HL-60 (cell line): ENCODE results near the gene ITGA6.
"Not testable (repeated sequence)": the region's sequence is repeated elsewhere in the genome, so short reads cannot be mapped to it uniquely, and the experiment has no call there.

Experiments
- DNase-seq, 2 experiments: peaks; one replicate each; pipeline ENCODE4 v3.0.0-alpha.2; 2010 to 2020; ENCODE audit warnings: low read depth in 1 of 2, low spot score in 1 of 2
- H3K27ac ChIP-seq: fragments of 250-450 bp; sonication (Bioruptor Pico); replicated peaks from 2 replicates; pipeline ENCODE4 v1.5.1; 2020; ENCODE audit warnings: mild to moderate bottlenecking, moderate library complexity
- H3K27me3 ChIP-seq: fragments of 250-450 bp; sonication (Bioruptor Pico); 2 replicates; pipeline ENCODE4 v1.5.1; 2021; ENCODE audit warnings: mild to moderate bottlenecking, moderate library complexity; ENCODE audit not compliant: insufficient read depth, poor library complexity, severe bottlenecking
- H3K4me3 ChIP-seq: replicated peaks from 2 replicates; pipeline ENCODE4 v1.5.1; 2011; ENCODE audit warnings: mild to moderate bottlenecking, control low read depth, low read length; ENCODE audit not compliant: insufficient read depth
- CTCF ChIP-seq: IDR thresholded peaks from one replicate; pipeline ENCODE4 v1.5.1; 2011; ENCODE audit warnings: low read length, control low read depth, inconsistent platforms; ENCODE audit not compliant: insufficient read depth
- GABPA ChIP-seq: IDR thresholded peaks from 2 replicates; pipeline ENCODE4 v1.6.1; 2012; ENCODE audit warnings: low read depth
- POLR2AphosphoS5 ChIP-seq: IDR thresholded peaks from 2 replicates; pipeline ENCODE4 v1.6.1; 2012; ENCODE audit warnings: low read depth
- REST ChIP-seq: IDR thresholded peaks from 2 replicates; pipeline ENCODE4 v1.6.1; 2012; ENCODE audit warnings: low read depth; ENCODE audit not compliant: insufficient replicate concordance
- SPI1 ChIP-seq: IDR thresholded peaks from 2 replicates; pipeline ENCODE4 v1.6.1; 2012; ENCODE audit warnings: low read depth, mild to moderate bottlenecking, borderline replicate concordance

ITGA6 gene

GRCh38 chr2:172549131-172549530, 121.7 kb downstream of the ITGA6 start:
- Histone ChIP-seq H3K27me3 (no peaks in the 10 kb centered on the region), H3K4me3 (no peak overlapping the region), H3K27ac (no peak overlapping the region)
- TF ChIP-seq CTCF (no peak), GABPA (no peak), POLR2AphosphoS5 (no peak), REST (no peak), SPI1 (no peak)
- DNase-seq = no peak

GRCh38 chr2:172549802-172550201, 122.4 kb downstream of the ITGA6 start:
- H3K4me3 ChIP-seq, H3K27me3 ChIP-seq, H3K27ac ChIP-seq, DNase-seq: not testable (repeated sequence)

GRCh38 chr2:172550419-172550818, 123.0 kb downstream of the ITGA6 start:
- H3K4me3 ChIP-seq = no peak overlapping the region
- no peaks in the 10 kb centered on the region for H3K27me3 ChIP-seq
- H3K27ac ChIP-seq = no peak overlapping the region
- TF ChIP-seq POLR2AphosphoS5 (no peak), GABPA (no peak), CTCF (no peak), SPI1 (no peak), REST (no peak)
- DNase-seq = no peak

GRCh38 chr2:172551271-172551670, 123.9 kb downstream of the ITGA6 start:
- no peak overlapping the region for H3K27ac ChIP-seq
- no peak for DNase-seq
- H3K27me3 ChIP-seq = no peaks in the 10 kb centered on the region
- no peak for TF ChIP-seq SPI1
- TF ChIP-seq POLR2AphosphoS5 = no peak
- TF ChIP-seq CTCF = no peak
- no peak for TF ChIP-seq REST
- no peak for TF ChIP-seq GABPA
- H3K4me3 ChIP-seq = no peak overlapping the region
